Measurements from ENCODE around the gene BRINP1. TPM values are rescaled to one million over a fixed set of nuclear protein-coding genes. Genes with fewer than 3 reads are reported as not detected.

Gene BRINP1
- total RNA-seq, 4 donors from 2014 or later, result 0.11 to 4.3 (median 0.78) TPM

GRCh38 chr9:119255116-119255515, 114.1 kb downstream of the BRINP1 start:
- WGBS, 2 donors, result 60 to 64% methylated on average over 3 of the region's 3 CpGs
- H3K4me3 ChIP-seq, result no peak overlapping the region
- no peaks in the 10 kb centered on the region for H3K4me1 ChIP-seq
- intact Hi-C loops (cut with DNase I), result no loop called here
- no peaks in the 10 kb centered on the region for H3K27me3 ChIP-seq
- no peak for TF ChIP-seq POLR2A (IDR thresholded peaks at IDR 0.05)
- TF ChIP-seq, protein P1, sequence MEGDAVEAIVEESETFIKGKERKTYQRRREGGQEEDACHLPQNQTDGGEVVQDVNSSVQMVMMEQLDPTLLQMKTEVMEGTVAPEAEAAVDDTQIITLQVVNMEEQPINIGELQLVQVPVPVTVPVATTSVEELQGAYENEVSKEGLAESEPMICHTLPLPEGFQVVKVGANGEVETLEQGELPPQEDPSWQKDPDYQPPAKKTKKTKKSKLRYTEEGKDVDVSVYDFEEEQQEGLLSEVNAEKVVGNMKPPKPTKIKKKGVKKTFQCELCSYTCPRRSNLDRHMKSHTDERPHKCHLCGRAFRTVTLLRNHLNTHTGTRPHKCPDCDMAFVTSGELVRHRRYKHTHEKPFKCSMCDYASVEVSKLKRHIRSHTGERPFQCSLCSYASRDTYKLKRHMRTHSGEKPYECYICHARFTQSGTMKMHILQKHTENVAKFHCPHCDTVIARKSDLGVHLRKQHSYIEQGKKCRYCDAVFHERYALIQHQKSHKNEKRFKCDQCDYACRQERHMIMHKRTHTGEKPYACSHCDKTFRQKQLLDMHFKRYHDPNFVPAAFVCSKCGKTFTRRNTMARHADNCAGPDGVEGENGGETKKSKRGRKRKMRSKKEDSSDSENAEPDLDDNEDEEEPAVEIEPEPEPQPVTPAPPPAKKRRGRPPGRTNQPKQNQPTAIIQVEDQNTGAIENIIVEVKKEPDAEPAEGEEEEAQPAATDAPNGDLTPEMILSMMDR (IDR thresholded peaks at IDR 0.05), result no peak
- DNase-seq, result no peak
- no peak overlapping the region for H3K27ac ChIP-seq
- H3K9me3 ChIP-seq, result no peaks in the 10 kb centered on the region
- no peaks in the 10 kb centered on the region for H3K36me3 ChIP-seq

- no peaks in the 10 kb centered on the region for H3K4me1 ChIP-seq
- H3K27me3 ChIP-seq, result no peaks in the 10 kb centered on the region
- H3K9me3 ChIP-seq, result no peaks in the 10 kb centered on the region
- intact Hi-C loops (cut with DNase I), result no loop called here
- no peak overlapping the region for H3K4me3 ChIP-seq
- no peak overlapping the region for H3K27ac ChIP-seq
- WGBS, 2 donors, result 76 to 88% methylated on average over 5 of the region's 5 CpGs
- DNase-seq, result no peak
- TF ChIP-seq, protein P1 (IDR thresholded peaks at IDR 0.05), result no peak
- TF ChIP-seq POLR2A (IDR thresholded peaks at IDR 0.05), result no peak
- H3K36me3 ChIP-seq, result no peaks in the 10 kb centered on the region
Observed at GRCh38 chr9:119252671-119253299, 116.5 kb downstream of the BRINP1 start.

DNA sequence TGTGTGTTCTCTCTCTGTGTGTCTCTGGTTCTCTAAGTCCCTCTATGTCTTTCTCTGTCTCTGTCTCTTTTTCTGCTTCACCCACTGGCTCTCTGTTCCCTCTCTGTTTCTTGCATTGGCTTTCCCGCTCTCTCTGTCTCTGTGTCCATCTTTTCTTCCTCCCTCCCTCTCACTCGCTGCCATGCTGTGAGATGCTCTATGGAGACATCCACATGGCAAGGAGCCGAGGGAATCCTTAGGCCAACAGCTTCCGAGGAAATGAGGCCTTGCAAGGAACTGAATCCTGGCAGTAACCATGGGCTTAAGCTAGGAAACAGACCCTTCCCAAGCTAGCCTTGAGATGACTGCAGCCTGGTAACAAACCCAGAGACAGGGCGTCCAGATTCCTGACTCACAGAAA, 117.3 kb downstream of the BRINP1 start:
- H3K36me3 ChIP-seq, result no peaks in the 10 kb centered on the region
- no peaks in the 10 kb centered on the region for H3K27me3 ChIP-seq
- H3K27ac ChIP-seq, result no peak overlapping the region
- no peak for DNase-seq
- 57 to 69% methylated on average over 4 to 5 of the region's 5 CpGs for WGBS, 2 donors
- intact Hi-C loops (cut with DNase I), result no loop called here
- no peak for TF ChIP-seq POLR2A (IDR thresholded peaks at IDR 0.05)
- TF ChIP-seq, protein P1 (IDR thresholded peaks at IDR 0.05), result no peak
- H3K9me3 ChIP-seq, result no peaks in the 10 kb centered on the region
- no peaks in the 10 kb centered on the region for H3K4me1 ChIP-seq
- H3K4me3 ChIP-seq, result no peak overlapping the region

GRCh38 chr9:119250730-119251129, 118.5 kb downstream of the BRINP1 start:
- Histone ChIP-seq H3K36me3 (no peaks in the 10 kb centered on the region), H3K9me3 (no peaks in the 10 kb centered on the region), H3K4me3 (no peak overlapping the region), H3K27ac (no peak overlapping the region), H3K27me3 (no peaks in the 10 kb centered on the region), H3K4me1 (no peaks in the 10 kb centered on the region)
- intact Hi-C loops (cut with DNase I), result no loop called here
- no peak for TF ChIP-seq POLR2A (IDR thresholded peaks at IDR 0.05)
- TF ChIP-seq, protein P1 (IDR thresholded peaks at IDR 0.05), result no peak
- DNase-seq, result no peak
- 43 to 46% methylated on average over 4 of the region's 4 CpGs for WGBS, 2 donors

DNA sequence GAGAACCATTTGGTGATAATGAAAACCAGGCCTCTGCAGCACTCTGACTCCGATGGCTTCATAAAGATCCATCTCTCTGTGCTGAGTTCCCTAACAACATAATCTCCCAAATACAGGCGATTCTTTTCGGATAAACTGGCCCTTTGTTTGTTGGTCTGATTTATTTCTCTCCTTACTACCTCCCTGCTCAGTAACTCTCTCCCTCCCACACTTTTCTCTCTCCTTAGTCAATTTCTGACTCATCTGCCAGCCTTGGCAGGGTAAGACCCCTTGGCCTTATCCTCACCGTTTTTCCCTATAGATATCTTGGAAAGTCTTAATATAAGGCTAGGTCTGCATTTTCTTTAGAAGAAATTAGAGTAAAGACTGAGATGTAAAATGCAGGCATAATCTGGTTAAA, 128.7 kb downstream of the BRINP1 start:
- TF ChIP-seq, protein P1 (IDR thresholded peaks at IDR 0.05), result no peak
- no peak for TF ChIP-seq POLR2A (IDR thresholded peaks at IDR 0.05)
- H3K9me3 ChIP-seq, result no peaks in the 10 kb centered on the region
- H3K4me1 ChIP-seq, result no peaks in the 10 kb centered on the region
- intact Hi-C loops (cut with DNase I), result no loop called here
- H3K27me3 ChIP-seq, result no peaks in the 10 kb centered on the region
- WGBS, 2 donors, result 75 to 81% methylated on average over 4 of the region's 4 CpGs
- no peak for DNase-seq
- H3K4me3 ChIP-seq, result no peak overlapping the region
- no peak overlapping the region for H3K27ac ChIP-seq
- H3K36me3 ChIP-seq, result no peaks in the 10 kb centered on the region
